Stimulated activated CD8-positive, alpha-beta memory T cell treated with anti-CD3 and anti-CD28 coated beads, Interleukin-4, amount 100 ng/mL, for 24 hours (primary cell): ENCODE data around the gene TMEM108.

Experiments used
- DNase-seq: peaks from one replicate; pipeline ENCODE4 v3.0.0-alpha.2; 2020; ENCODE audit warnings: low read depth

The TMEM108 gene

DNA sequence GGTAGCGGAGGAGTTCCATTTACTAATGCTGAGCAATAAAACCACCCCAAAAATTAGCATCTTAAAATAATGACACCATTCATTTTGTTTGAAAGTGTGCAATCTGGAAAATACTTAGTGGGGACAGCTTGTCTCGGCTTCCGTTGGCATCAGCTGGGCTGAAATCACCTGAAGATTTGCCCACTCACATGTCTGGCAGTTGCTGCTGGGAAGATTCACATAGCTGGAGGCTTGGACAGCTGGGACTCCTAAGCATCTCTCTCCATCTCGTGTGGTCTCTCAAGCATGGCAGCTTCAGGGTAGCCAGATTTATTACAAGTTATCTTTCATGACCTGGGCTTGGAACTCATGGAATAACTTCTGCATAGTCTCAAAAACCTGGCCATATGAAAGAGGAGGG lies 323.2 kb downstream of the TMEM108 start:
- no peak for DNase-seq

DNA sequence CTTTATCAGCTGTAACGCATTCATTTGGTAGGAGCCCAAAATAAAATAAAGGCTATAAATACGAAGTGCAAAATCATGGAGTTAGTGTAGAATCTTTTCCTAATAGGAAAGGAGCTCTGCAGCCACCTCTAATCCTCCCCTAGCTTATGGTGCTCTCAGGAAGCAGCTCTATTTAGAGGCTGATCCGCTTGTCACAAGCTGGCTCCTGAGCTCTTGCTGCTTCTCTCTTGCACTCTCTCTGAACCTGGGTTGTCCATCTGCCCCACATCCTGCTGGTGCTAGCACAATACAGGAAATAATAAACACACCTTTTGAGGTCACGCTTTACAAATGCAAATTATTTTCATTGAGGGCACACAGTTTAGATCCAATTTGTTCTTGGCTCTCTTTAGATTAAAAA lies 324.3 kb downstream of the TMEM108 start:
- no peak for DNase-seq

DNA sequence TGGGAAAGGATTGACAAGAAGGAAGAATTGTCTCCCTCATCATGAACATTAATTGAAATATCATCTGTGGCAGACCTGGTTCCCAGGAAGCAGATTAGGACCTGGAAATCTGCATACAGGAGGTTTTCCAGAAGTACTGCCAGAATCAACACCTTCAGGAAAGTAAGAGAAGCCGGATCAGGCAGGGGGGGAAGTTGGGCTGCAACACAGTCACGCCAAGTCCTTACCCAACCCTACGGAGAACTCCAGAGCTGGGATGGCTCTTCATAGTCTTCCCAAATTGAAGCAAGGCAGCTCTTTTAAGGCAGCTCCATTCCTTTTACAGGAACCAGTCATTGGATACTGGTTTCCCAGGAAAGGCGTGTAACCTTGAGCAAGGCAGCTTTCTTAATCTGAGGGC lies 326.5 kb downstream of the TMEM108 start:
- no peak for DNase-seq

DNA sequence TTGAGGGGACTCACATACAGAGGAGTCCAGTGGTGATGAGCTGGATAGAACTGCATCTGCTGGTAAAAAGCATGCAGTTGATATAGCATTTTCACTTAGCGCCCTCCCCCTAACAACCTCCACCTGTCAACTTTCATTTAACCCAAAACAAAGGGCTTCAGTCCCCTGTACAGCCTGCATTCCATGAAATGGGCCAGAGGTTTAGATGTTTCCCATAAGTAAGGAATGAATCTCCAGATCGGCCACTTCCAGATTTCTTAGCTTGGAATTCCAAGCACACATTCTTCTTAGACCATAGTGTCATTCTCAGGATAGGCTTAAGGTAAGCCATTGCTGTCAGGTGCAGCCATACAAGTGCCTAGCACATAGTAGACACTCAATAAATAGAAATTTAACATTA lies 328.7 kb downstream of the TMEM108 start:
- no peak for DNase-seq

DNA sequence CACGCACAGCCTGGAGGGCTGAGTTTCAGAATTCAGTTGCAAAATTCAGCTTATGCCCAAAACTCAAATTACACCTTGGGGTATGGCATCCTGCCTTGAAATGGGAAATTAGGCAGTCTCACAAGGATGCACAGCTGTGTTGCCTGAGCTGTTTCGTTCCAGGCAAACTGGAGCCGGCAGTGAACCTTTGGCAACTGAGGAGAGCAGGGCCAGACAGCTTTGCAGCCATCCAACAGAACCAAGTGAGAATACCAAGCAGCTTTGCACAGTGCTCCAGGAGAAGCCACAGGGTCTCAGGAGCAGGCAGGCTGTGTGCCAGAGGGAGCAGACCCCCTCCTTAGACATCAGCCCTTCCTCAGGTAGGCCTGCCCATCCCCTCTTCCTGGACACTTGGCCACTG lies 329.2 kb downstream of the TMEM108 start:
- no peak for DNase-seq

DNA sequence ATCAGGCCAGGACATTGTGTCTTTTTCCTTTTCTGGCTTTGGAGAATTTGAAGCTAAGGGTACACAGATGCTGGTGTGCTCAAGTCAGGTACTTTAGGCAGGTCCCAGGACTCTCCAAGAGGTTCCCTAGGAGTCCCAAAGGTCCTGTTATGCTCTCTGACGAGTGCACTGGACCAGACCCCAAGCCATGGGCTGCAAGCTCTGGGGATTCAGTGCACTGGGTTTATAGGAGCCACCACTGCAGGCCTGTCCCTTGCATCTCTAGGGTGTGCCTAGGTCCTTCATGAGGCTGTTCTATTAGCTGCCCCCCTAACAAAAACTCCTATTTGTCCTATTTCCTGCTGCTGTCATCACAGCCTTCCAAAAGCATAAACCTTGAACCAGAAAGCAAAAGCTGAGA lies 329.8 kb downstream of the TMEM108 start:
- DNase-seq: no peak

DNA sequence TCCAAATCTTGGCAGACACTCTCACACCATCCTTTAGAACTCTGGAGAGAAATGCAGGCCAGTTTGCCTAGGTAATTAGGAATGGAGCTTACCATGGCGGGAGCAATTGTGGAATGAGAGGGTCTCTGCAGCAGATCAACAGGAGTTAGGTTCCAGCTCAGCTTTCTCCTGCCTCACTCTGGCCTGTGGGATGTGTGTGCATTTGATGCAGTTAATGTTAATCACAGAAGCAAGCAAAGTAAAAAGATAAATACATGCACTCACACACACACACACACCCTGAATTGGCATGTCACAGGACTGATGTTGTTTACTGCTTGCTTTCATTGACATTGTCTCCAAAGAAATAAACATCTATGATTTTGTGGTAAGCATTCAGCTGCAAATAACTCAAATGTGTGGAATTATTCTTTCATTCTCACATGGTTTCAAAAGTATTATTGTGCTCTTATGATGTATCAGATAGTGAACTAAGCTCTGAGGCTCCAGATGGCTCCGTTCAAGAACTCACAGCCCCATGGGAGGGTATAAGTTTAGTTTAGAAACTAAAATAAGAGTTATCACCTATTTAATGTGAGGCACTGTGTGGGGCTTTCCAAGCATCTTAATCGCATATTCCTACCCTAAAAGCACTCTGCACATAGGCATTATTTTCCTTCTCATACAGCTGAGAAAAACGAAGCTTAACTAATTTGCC lies 330.3 kb downstream of the TMEM108 start:
- no peak for DNase-seq

DNA sequence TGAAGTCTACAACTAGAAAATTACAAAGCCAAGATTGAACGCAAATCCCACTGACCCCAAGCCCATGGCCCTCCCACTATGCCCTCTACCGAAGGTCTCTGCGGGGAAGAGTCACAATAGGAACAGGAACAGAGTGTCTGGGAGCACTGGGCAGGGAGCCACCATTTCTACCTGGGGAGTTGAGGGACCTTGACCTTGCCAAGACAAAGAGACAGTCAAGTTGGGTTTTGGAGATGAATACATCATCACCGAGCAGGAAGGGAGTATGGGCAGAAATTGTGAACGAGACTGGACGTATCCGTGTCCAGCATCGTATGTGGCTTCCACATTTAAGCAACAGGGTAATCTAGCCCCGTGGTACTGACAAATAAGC lies 330.9 kb downstream of the TMEM108 start:
- DNase-seq: no peak

DNA sequence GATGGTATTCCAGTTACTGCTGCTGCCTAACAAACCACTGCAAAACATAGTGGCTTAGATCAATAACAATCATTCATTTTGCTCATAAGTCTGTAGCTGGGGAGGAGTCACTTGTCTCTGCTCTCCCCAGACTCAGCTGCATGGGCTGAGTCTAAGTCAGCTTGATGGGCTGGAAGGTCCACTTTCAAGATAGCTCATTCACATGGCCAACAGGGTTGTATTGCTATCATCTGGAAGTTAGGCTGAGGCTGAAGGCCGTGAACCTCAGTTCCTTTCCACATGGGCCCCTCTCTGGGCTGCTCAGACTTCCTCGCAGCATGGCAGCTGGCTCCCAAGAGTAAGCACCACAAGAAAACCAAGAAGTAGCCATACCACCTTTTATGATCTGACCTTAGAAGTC lies 333.0 kb downstream of the TMEM108 start:
- no peak for DNase-seq

DNA sequence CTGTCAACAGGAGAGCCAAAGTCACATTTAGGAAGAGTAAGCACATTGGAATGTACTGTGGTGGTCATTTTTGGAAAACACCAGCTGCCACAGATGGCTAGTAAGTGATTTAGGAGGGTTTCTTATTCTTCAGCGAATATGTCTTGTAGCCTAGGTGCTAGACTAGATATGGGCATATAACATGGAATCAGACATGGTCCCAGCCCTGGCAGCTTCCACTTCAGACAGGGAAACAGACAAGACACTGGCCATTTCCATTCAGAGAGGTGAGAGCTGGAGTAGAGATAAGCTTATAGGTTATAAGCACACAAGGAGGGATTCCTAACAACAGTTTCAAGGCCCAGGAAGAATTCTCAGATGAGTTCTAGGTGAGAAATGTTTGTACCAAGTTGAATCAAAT lies 333.5 kb downstream of the TMEM108 start:
- no peak for DNase-seq

DNA sequence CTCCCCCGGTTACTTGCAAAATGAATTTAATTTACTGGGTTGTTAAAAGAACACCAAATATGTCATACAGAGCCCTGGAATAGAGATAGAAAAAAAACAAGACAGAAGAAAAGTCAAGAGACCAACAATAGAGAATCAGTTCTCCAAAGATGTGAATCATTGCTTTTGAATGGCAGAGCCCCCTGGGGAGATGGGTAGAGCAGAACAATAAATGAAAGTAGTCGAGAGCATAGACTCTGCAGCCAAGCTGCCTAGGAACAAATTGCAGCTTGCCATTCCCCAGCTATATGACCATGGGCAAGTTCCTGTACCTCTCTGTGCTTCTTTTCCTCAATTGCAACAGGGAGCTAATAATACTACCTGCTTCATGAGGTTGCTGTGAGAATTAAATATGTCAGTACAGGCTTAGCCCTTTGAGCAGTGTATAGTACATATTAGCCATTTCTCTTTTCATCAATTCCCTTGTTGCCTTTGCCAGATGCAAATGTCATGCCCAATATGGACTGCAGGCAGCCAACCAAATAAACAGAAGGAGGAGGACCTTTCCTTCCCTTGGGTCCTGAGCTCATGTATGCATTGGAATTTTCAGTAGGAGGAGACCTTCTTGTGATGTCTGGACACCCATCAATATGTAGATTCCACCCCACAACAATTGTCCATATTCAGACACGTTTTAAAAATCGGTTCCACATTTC lies 336.7 kb downstream of the TMEM108 start:
- DNase-seq: no peak

DNA sequence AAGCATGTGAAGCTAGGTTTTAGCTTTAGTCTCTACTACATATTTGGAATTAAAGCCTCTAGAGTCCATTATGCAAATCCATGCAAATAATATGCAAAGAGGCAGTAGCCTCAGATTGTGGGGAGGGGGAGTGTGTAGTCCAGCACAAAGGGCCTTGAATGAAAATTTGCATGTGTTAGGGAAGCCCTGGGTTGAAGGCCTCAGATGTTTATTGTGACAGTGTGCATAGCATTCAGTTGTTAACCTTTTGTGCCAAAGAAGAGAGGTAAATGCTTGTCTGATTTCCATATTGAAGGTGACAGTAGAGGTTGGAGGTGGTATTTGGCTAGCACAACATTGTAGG lies 337.2 kb downstream of the TMEM108 start:
- no peak for DNase-seq

DNA sequence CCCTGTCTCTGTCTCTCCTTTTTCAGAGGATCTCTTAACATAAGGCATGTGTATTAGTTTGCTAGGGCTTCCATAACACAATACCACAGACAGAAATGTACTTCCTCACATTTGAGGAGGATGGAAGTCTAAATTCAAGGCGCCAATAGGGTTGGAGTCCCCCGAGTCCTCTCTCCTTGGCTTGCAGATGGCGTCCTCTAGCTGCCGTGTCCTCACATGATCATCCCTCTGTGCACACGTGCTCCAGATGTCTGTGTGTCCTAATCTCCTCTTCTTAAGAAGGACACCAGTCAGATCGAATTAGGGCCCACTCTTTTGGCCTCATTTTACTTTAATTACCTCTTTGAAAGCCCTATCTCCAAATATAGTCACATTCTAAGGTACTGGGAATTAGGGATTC lies 338.6 kb downstream of the TMEM108 start:
- no peak for DNase-seq

DNA sequence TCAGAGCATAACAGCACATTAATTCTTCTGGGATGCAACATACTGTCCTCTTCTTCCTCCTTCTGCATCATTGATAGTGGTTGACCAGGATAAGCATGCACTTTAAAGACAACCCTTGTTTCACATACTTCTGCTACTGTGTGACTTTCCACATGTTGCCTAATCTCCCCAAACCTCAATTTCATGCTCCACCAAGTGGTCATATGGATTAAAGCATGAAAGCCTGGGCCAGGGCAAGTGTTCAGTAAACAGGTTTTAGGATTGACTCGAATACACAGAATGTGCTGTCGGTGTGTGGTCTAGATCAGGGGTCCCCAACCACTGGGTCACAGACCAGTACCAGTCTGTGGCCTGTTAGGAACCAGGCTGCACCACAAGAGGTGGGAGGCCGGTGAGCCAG lies 339.2 kb downstream of the TMEM108 start:
- no peak for DNase-seq

DNA sequence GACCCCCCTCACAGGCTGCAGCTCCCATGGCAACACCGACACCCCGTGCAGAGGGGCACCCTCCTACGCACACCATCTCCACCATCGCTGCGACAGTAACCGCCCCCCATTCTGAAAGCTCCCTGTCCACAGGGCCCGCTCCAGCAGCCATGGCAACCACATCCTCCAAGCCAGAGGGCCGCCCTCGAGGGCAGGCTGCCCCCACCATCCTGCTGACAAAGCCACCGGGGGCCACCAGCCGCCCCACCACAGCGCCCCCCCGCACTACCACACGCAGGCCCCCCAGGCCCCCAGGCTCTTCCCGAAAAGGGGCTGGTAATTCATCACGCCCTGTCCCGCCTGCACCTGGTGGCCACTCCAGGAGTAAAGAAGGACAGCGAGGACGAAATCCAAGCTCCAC lies 341.7 kb downstream of the TMEM108 start:
- no peak for DNase-seq

DNA sequence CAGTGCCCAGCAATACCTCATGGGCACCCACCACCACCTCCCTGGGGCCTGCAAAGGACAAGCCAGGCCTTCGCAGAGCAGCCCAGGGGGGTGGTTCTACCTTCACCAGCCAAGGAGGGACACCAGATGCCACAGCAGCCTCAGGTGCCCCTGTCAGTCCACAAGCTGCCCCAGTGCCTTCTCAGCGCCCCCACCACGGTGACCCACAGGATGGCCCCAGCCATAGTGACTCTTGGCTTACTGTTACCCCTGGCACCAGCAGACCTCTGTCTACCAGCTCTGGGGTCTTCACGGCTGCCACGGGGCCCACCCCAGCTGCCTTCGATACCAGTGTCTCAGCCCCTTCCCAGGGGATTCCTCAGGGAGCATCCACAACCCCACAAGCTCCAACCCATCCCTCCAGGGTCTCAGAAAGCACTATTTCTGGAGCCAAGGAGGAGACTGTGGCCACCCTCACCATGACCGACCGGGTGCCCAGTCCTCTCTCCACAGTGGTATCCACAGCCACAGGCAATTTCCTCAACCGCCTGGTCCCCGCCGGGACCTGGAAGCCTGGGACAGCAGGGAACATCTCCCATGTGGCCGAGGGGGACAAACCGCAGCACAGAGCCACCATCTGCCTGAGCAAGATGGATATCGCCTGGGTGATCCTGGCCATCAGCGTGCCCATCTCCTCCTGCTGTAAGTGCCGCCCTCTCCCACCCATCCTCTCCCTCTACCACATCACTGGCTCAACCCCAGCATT lies 342.5 kb downstream of the TMEM108 start:
- DNase-seq: no peak

DNA sequence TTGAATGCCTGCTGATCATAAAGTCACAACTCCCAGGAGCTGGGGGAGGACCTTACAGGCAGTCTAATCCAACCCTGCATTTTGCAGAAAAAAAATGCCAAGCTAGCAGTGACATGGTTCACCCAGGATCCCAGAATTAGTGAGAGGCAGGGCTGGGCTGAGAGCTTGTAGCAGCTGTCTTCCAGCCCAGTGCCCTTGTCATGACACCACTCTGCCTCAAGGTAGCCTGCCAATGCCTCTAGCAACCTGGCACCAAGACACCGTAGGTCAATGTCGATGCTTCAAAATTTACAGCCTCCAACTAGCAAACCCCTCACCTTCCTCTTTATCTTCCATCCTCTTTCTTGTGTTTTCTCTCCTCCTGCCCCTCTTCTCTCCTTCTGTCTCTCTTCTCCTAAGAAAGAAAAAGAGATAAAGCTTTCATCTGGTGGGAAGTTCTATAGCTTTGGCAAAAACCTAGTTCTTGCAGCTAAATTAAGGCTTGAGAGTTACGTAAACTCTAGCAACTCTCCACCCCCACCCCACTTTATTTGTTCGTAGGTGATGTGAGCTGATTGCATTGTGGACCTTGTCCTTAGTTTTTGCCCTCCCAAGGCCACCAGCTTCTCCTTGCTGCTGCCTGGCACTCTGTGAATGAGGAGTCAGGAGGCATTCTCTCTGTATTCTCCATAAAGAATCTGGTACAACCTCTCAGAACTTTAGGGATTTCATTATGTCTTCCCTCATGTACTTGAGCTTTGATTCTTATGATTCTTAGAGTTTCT lies 343.3 kb downstream of the TMEM108 start:
- DNase-seq: no peak

DNA sequence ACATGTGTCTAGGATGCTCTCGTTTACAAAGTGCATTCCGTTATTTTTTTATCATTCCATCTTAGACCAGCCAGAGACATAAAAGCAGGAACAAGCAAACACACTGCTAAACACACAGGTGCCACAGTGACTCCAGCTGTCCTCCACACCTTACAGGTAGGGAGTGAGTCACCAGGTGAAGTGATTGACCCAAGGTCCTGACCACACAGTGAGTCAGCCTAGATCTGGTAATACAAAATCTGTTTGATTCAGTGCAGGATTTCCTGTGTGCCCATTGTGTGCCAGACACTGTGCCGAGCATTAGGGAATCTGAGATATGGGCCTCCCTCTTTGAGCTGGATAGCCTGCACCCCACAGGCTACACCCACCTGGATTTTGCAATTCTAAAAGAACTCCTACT lies 345.0 kb downstream of the TMEM108 start:
- DNase-seq: no peak

DNA sequence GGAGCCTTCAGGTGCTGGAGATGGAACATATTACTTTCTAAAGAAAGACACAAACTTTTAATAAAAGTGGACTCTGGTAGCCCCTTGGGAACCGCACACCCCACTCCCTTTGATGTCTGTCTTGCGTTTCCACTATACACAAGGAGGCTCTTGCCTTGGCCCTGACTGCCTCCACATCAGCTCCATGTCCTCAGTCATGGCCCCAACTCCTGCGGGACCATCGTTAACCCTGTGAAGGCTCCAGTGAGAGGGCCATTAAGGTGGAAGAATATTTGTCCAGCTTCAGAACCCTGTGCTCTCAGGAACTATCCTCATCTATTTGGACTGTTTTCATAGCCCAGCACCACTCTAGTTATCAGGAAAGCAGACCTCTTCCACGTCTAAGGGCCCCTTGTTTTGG lies 345.6 kb downstream of the TMEM108 start:
- DNase-seq: no peak

DNA sequence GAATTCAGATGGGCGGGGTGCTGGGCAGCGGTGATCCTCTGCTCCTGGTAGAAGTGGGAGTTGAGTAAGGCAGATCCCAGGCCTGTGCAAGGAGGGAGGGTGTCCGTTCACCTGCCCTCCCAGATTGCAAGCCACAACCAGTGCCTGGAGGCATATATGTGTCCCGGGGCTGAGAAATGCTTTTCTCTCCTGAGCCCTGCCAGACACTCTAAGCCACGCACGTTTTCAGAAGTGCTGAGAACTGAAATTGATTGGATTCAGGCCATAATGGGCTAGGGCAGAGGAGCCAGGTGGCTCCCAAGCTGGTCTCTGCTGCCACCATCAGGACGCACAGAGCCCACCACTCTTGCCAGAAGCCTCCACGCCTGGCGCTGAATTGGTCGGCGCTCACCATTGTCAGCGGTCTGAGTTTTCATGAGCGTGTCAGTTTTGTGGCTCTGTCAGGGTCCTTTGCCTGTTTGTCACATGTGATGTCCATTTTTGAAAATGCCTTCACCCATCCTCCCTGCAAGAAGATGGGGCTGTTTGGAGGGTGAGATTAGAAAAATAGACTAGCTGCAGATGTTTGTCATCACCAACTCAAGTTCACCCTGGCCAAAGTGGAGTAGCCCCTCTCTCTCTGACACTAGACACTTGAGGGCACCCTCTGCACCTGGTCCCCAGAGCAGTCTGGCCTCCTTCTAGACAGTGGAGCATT lies 346.3 kb downstream of the TMEM108 start:
- DNase-seq: no peak

DNA sequence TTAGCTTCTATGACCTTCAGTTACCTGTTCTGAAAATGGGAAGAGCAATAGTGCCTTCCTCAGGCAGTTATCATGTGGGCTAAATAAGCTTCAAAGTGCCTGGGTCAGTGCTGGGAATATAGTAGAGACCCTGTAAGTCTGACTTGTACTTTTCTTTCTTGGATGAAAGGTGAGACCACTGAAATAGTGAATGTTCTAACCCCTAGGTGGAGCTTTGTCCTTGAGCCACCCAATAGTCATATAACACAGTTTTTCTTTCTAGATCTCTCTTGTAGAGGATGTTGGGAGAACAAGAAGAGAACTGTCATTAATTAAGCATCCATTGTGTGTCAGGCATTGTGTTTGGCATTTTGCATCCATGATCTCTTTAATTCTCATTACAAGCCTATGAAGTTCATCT lies 348.7 kb downstream of the TMEM108 start:
- no peak for DNase-seq

DNA sequence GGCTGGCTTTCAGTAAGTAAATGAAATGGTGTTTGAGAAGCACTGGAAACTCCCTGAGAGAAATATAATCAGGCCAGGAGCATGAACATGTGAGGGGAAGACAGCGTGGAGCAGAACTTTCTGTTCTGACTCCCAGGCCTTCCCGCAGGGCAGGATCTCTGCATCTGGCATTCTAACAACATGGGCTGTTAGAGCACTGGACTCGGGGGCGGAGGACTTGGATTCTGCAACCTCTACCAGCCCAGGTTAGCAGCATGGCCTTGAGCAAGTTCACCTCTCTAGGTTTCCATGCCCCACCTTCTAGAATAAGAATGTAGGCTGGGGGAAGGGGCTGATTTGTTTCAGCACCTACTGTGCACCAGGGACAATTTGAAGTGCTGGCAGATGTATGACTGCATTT lies 349.1 kb downstream of the TMEM108 start:
- DNase-seq: no peak
